ENCODE measurements around the gene TMPRSS9.
A peak's percentile ranks its signal among the peaks of the same experiment; 100 is the strongest.

TMPRSS9 gene

GRCh38 chr19:2330255-2330631, 29.8 kb upstream of the TMPRSS9 start:
- no peak for DNase-seq

GRCh38 chr19:2330632-2331284, 29.3 kb upstream of the TMPRSS9 start:
- DNase-seq = peak; percentile 53

GRCh38 chr19:2331601-2332246, 28.3 kb upstream of the TMPRSS9 start:
- DNase-seq = no peak

GRCh38 chr19:2332341-2333026, 27.6 kb upstream of the TMPRSS9 start:
- DNase-seq = no peak

GRCh38 chr19:2333027-2333806, 26.8 kb upstream of the TMPRSS9 start:
- no peak for DNase-seq

GRCh38 chr19:2333807-2334211, 26.3 kb upstream of the TMPRSS9 start:
- DNase-seq = no peak

- no peak for DNase-seq
Measured at GRCh38 chr19:2334426-2334825, 25.6 kb upstream of the TMPRSS9 start.

- DNase-seq = no peak
Measured at GRCh38 chr19:2334986-2335846, 24.8 kb upstream of the TMPRSS9 start.

- no peak for DNase-seq
Measured at GRCh38 chr19:2335848-2336247, 24.2 kb upstream of the TMPRSS9 start.

- DNase-seq = no peak
Measured at GRCh38 chr19:2336528-2337328, 23.3 kb upstream of the TMPRSS9 start.

- DNase-seq = peak; percentile 18
Measured at GRCh38 chr19:2337329-2337707, 22.7 kb upstream of the TMPRSS9 start.

GRCh38 chr19:2338055-2338615, 21.9 kb upstream of the TMPRSS9 start:
- no peak for DNase-seq

GRCh38 chr19:2338751-2339643, 21.1 kb upstream of the TMPRSS9 start:
- no peak for DNase-seq

GRCh38 chr19:2339644-2340310, 20.3 kb upstream of the TMPRSS9 start:
- DNase-seq = no peak

- DNase-seq = no peak
Measured at GRCh38 chr19:2340496-2341243, 19.4 kb upstream of the TMPRSS9 start.

GRCh38 chr19:2341244-2341751, 18.8 kb upstream of the TMPRSS9 start:
- no peak for DNase-seq

- no peak for DNase-seq
Measured at GRCh38 chr19:2341982-2342381, 18.1 kb upstream of the TMPRSS9 start.

- no peak for DNase-seq
Measured at GRCh38 chr19:2342656-2343288, 17.3 kb upstream of the TMPRSS9 start.

Measured in MV-4-11 (cell line).